Activated CD4-positive, alpha-beta T cell treated with anti-CD3 and anti-CD28 coated beads, Interleukin-10, Interleukin-2, amounts not matched to agents 100 ng/mL and 50 ng/mL, durations not matched to agents 16 hours and 8 hours (primary cell): Measurements from ENCODE around the gene CD72.
"Not testable (repeated sequence)": the region's sequence is repeated elsewhere in the genome, so short reads cannot be mapped to it uniquely, and the experiment has no call there.

Source experiments
- DNase-seq: peaks from one replicate; pipeline ENCODE4 v3.0.0-alpha.2; 2020

CD72 gene

GRCh38 chr9:35615981-35616680 is 2.1 kb downstream of the CD72 start:
- DNase-seq, result no peak

- no peak for DNase-seq
These were observed 5.4 kb downstream of the CD72 start for GRCh38 chr9:35612843-35613242.

GRCh38 chr9:35612066-35612465 is 6.1 kb downstream of the CD72 start:
- DNase-seq, result not testable (repeated sequence)

- peak; percentile 66 for DNase-seq
These were observed 6.9 kb downstream of the CD72 start for GRCh38 chr9:35611230-35611797.

- DNase-seq, result no peak
These were observed 8.4 kb downstream of the CD72 start for GRCh38 chr9:35609820-35610163.

- no peak for DNase-seq
These were observed 9.0 kb downstream of the CD72 start for GRCh38 chr9:35609001-35609819.

- DNase-seq, result no peak
These were observed 10.0 kb downstream of the CD72 start for GRCh38 chr9:35608221-35608620.

GRCh38 chr9:35606726-35607125 is 11.5 kb downstream of the CD72 start:
- no peak for DNase-seq

GRCh38 chr9:35606138-35606504 is 12.1 kb downstream of the CD72 start:
- no peak for DNase-seq

- peak; percentile 35 for DNase-seq
These were observed 12.7 kb downstream of the CD72 start for GRCh38 chr9:35605351-35606137.

GRCh38 chr9:35604578-35605350 is 13.4 kb downstream of the CD72 start, which contains the start of gene TESK1:
Gene TESK1 (plus strand): TSS chr9:35605262. CDS start chr9:35605620, 358 bp downstream.
- peak; percentile 91 for DNase-seq

GRCh38 chr9:35603986-35604577 is 14.1 kb downstream of the CD72 start:
- DNase-seq, result peak; percentile 100

- DNase-seq, result peak; percentile 24
These were observed 14.7 kb downstream of the CD72 start for GRCh38 chr9:35603506-35603985.

- DNase-seq, result peak; percentile 11
These were observed 18.2 kb downstream of the CD72 start for GRCh38 chr9:35599763-35600604.

GRCh38 chr9:35598866-35599590 is 19.2 kb downstream of the CD72 start:
- no peak for DNase-seq

- not testable (repeated sequence) for DNase-seq
These were observed 21.3 kb downstream of the CD72 start for GRCh38 chr9:35596907-35597306.

GRCh38 chr9:35594471-35594870 is 23.7 kb downstream of the CD72 start:
- no peak for DNase-seq

GRCh38 chr9:35593581-35593980 is 24.6 kb downstream of the CD72 start:
- DNase-seq, result no peak

- DNase-seq, result not testable (repeated sequence)
These were observed 29.7 kb downstream of the CD72 start for GRCh38 chr9:35588506-35588905.

- DNase-seq, result not testable (repeated sequence)
These were observed 33.5 kb downstream of the CD72 start for GRCh38 chr9:35584681-35585080.
